OCI-LY7 (cell line): Measurements from ENCODE around the gene PTCD1. TPM values are rescaled to one million over a fixed set of nuclear protein-coding genes. Genes with fewer than 3 reads are reported as not detected.

Experiments
- BruUV-seq: library from RNA; stranded (reverse); fragments of 400-500 nt; replicated peaks from 2 replicates; lab custom pipeline; 2021; lab: Mats Ljungman, UMichigan
- CTCF ChIA-PET: fragments of 300-600 bp; sonication (Branson Sonifier 250); formaldehyde crosslinking; loops from one replicate; lab custom pipeline; 2022; ENCODE audit warnings: antibody characterized with exemption; ENCODE audit not compliant: unreplicated experiment; lab: Charles Lee
- POLR2A ChIA-PET: fragments of 300-600 bp; sonication (Branson Sonifier 250); formaldehyde crosslinking; loops from one replicate; lab custom pipeline; 2022; ENCODE audit warnings: antibody characterized with exemption; lab: Charles Lee
- DNase-seq: peaks from one replicate; pipeline ENCODE4 v3.0.0-alpha.2; 2015; ENCODE audit warnings: low spot score
- H2AFZ ChIP-seq: fragments of 200-600 bp; sonication (generic), shearing (Covaris generic); 2 replicates; pipeline ENCODE4 v1.6.1; 2014; ENCODE audit warnings: mild to moderate bottlenecking, antibody characterized with exemption, low read length, moderate library complexity
- H3K27ac ChIP-seq: fragments of 200-600 bp; sonication (generic); 2 replicates; pipeline ENCODE4 v1.5.1; 2014; ENCODE audit warnings: mixed run types, low read depth, mild to moderate bottlenecking, moderate library complexity, low read length, inconsistent platforms; ENCODE audit not compliant: poor library complexity, severe bottlenecking
- H3K36me3 ChIP-seq: fragments of 200-600 bp; sonication (generic); 2 replicates; pipeline ENCODE4 v1.6.1; 2014; ENCODE audit warnings: mild to moderate bottlenecking, antibody characterized with exemption, low read length, moderate library complexity, mixed read lengths; ENCODE audit not compliant: insufficient read depth
- H3K4me1 ChIP-seq: fragments of 200-600 bp; sonication (generic); 2 replicates; pipeline ENCODE4 v1.5.1; 2014; ENCODE audit warnings: mild to moderate bottlenecking, low read length; ENCODE audit not compliant: insufficient read depth, poor library complexity, severe bottlenecking
- H3K4me2 ChIP-seq: fragments of 200-600 bp; sonication (generic); 2 replicates; pipeline ENCODE4 v1.6.1; 2014; ENCODE audit warnings: mild to moderate bottlenecking, low read length
- H3K4me3 ChIP-seq: fragments of 200-600 bp; sonication (generic); 2 replicates; pipeline ENCODE4 v1.5.1; 2014; ENCODE audit warnings: mild to moderate bottlenecking, low read depth, low read length; ENCODE audit not compliant: poor library complexity, severe bottlenecking
- H3K79me2 ChIP-seq: fragments of 200-600 bp; sonication (generic); 2 replicates; pipeline ENCODE4 v1.6.1; 2016; ENCODE audit warnings: low read depth, mild to moderate bottlenecking, low read length, moderate library complexity, mixed read lengths; ENCODE audit not compliant: insufficient read depth
- H3K9me2 ChIP-seq: fragments of 200-600 bp; sonication (generic); 2 replicates; pipeline ENCODE4 v1.6.1; 2016; ENCODE audit warnings: mild to moderate bottlenecking, low read length, mixed read lengths; ENCODE audit not compliant: insufficient read depth
- H3K9me3 ChIP-seq: fragments of 200-600 bp; sonication (generic); 2 replicates; pipeline ENCODE4 v1.6.1; 2014; ENCODE audit warnings: mild to moderate bottlenecking, mixed run types, low read length, mixed read lengths
- H4K20me1 ChIP-seq: fragments of 200-600 bp; sonication (generic); 2 replicates; pipeline ENCODE4 v1.6.1; 2014; ENCODE audit warnings: mild to moderate bottlenecking, antibody characterized with exemption, low read length, moderate library complexity, mixed read lengths; ENCODE audit not compliant: insufficient read depth
- EZH2phosphoT487 ChIP-seq: fragments of 200-600 bp; sonication (generic); IDR thresholded peaks from 2 replicates; pipeline ENCODE4 v1.6.1; 2018; ENCODE audit warnings: low read depth, borderline replicate concordance, mild to moderate bottlenecking, mixed run types, antibody characterized with exemption, low read length, moderate library complexity, mixed read lengths
- intact Hi-C: fragments of 100-400 bp; cut with micrococcal nuclease; formaldehyde crosslinking; loops from one replicate; pipeline ENCODE4 v1.10.0; 2022; ENCODE audit not compliant: unreplicated experiment
- total RNA-seq, 2 experiments: library from RNA; depleted of rRNA in 1 of 2; stranded (reverse); fragments of >200 nt in 1 of 2; shearing (Covaris generic) in 1 of 2; gene quantifications; 2 replicates each; pipeline ENCODE4 v1.2.3, GENCODE V29; 2014 to 2022
- TF ChIP-seq, protein P1 (sequence below): fragments of 200-600 bp; sonication (generic); conservative IDR thresholded peaks from 2 replicates; pipeline ENCODE4 v1.5.1; 2014; ENCODE audit warnings: mild to moderate bottlenecking, antibody characterized with exemption, low read length, moderate library complexity, mixed read lengths

Gene PTCD1
- total RNA-seq, 2 experiments from 2014 or later, result 11.0 to 11.3 TPM

GRCh38 chr7:99384523-99384922 is 54.1 kb downstream of the PTCD1 start:
- intact Hi-C loops, result no loop called here
- peaks cover 36% of the 10 kb centered on the region for H3K79me2 ChIP-seq

GRCh38 chr7:99383791-99384370 is 54.7 kb downstream of the PTCD1 start:
- TF ChIP-seq, protein P1, sequence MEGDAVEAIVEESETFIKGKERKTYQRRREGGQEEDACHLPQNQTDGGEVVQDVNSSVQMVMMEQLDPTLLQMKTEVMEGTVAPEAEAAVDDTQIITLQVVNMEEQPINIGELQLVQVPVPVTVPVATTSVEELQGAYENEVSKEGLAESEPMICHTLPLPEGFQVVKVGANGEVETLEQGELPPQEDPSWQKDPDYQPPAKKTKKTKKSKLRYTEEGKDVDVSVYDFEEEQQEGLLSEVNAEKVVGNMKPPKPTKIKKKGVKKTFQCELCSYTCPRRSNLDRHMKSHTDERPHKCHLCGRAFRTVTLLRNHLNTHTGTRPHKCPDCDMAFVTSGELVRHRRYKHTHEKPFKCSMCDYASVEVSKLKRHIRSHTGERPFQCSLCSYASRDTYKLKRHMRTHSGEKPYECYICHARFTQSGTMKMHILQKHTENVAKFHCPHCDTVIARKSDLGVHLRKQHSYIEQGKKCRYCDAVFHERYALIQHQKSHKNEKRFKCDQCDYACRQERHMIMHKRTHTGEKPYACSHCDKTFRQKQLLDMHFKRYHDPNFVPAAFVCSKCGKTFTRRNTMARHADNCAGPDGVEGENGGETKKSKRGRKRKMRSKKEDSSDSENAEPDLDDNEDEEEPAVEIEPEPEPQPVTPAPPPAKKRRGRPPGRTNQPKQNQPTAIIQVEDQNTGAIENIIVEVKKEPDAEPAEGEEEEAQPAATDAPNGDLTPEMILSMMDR, result no peak
- BruUV-seq, result no TSS peak
- H4K20me1 ChIP-seq, result no peaks in the 10 kb centered on the region
- ChIA-PET POLR2A (no interaction called here), CTCF (no interaction called here)
- no peak overlapping the region for H2AFZ ChIP-seq
- H3K9me2 ChIP-seq, result no peaks in the 10 kb centered on the region
- no peak overlapping the region for H3K4me2 ChIP-seq
- H3K9me3 ChIP-seq, result no peaks in the 10 kb centered on the region
- H3K4me1 ChIP-seq, result peaks cover 36% of the 10 kb centered on the region
- peaks cover 49% of the 10 kb centered on the region for H3K36me3 ChIP-seq
- no peak overlapping the region for H3K4me3 ChIP-seq
- H3K79me2 ChIP-seq, result peaks cover 36% of the 10 kb centered on the region
- intact Hi-C loops, result no loop called here
- no peak for DNase-seq
- H3K27ac ChIP-seq, result no peak overlapping the region

More at GRCh38 chr7:99384523-99384922, 54.1 kb downstream of the PTCD1 start:
- Histone ChIP-seq H3K4me2 (no peak overlapping the region), H3K4me1 (peaks cover 30% of the 10 kb centered on the region), H3K9me3 (no peaks in the 10 kb centered on the region), H2AFZ (no peak overlapping the region), H3K36me3 (peaks cover 54% of the 10 kb centered on the region), H3K9me2 (no peaks in the 10 kb centered on the region), H3K4me3 (no peak overlapping the region), H3K27ac (no peak overlapping the region), H4K20me1 (no peaks in the 10 kb centered on the region)
- no peak for DNase-seq
- ChIA-PET POLR2A (no interaction called here), CTCF (no interaction called here)
- no TSS peak for BruUV-seq
- TF ChIP-seq, protein P1, result no peak
- no peak for TF ChIP-seq EZH2phosphoT487

DNA sequence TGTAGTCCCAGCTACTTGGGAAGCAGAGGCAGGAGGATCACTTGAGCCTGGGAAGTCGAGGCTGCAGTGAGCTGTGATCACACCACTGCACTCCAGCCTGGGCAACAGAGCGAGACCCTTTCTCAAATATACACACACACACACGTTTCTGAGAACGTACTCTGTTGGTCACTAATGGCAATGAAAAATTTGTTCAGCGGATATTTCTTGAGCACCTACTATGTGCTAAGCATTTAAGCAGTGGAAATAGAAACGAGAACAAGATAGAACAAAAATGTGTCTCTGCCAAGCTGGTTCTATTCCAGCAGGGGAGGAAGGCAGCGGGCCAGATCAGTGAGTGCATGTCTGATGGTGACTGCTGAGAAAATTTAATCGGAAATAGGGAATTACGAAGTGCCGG is 55.4 kb downstream of the PTCD1 start:
- DNase-seq, result no peak
- no TSS peak for BruUV-seq
- Histone ChIP-seq H3K36me3 (peaks cover 50% of the 10 kb centered on the region), H3K4me2 (no peak overlapping the region), H2AFZ (no peak overlapping the region), H3K9me3 (no peaks in the 10 kb centered on the region), H3K9me2 (no peaks in the 10 kb centered on the region), H3K4me1 (peaks cover 38% of the 10 kb centered on the region), H3K79me2 (peaks cover 36% of the 10 kb centered on the region), H3K27ac (no peak overlapping the region), H4K20me1 (no peaks in the 10 kb centered on the region), H3K4me3 (no peak overlapping the region)
- POLR2A ChIA-PET, result interaction anchor here (0.6 to 0.7 kb wide), 2 partner anchors 115 to 173 kb away, joined by 3 to 4 read pairs; no protein-coding TSS in a partner anchor
- intact Hi-C loops, result no loop called here
- TF ChIP-seq, protein P1, result no peak
- no peak for TF ChIP-seq EZH2phosphoT487
- CTCF ChIA-PET, result no interaction called here
